Activated T-cell treated with anti-CD3 and anti-CD28 coated beads for 24 hours (primary cell): ENCODE results near the gene ANKS1A.
A peak's percentile ranks its signal among the peaks of the same experiment; 100 is the strongest.
"Not testable (repeated sequence)": the region's sequence is repeated elsewhere in the genome, so short reads cannot be mapped to it uniquely, and the experiment has no call there.

ENCODE experiments used
- DNase-seq: peaks from one replicate; pipeline ENCODE4 v3.0.0-alpha.2; 2020; ENCODE audit warnings: low read depth

The ANKS1A gene, protein sequence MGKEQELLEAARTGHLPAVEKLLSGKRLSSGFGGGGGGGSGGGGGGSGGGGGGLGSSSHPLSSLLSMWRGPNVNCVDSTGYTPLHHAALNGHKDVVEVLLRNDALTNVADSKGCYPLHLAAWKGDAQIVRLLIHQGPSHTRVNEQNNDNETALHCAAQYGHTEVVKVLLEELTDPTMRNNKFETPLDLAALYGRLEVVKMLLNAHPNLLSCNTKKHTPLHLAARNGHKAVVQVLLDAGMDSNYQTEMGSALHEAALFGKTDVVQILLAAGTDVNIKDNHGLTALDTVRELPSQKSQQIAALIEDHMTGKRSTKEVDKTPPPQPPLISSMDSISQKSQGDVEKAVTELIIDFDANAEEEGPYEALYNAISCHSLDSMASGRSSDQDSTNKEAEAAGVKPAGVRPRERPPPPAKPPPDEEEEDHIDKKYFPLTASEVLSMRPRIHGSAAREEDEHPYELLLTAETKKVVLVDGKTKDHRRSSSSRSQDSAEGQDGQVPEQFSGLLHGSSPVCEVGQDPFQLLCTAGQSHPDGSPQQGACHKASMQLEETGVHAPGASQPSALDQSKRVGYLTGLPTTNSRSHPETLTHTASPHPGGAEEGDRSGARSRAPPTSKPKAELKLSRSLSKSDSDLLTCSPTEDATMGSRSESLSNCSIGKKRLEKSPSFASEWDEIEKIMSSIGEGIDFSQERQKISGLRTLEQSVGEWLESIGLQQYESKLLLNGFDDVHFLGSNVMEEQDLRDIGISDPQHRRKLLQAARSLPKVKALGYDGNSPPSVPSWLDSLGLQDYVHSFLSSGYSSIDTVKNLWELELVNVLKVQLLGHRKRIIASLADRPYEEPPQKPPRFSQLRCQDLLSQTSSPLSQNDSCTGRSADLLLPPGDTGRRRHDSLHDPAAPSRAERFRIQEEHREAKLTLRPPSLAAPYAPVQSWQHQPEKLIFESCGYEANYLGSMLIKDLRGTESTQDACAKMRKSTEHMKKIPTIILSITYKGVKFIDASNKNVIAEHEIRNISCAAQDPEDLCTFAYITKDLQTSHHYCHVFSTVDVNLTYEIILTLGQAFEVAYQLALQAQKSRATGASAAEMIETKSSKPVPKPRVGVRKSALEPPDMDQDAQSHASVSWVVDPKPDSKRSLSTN

DNA sequence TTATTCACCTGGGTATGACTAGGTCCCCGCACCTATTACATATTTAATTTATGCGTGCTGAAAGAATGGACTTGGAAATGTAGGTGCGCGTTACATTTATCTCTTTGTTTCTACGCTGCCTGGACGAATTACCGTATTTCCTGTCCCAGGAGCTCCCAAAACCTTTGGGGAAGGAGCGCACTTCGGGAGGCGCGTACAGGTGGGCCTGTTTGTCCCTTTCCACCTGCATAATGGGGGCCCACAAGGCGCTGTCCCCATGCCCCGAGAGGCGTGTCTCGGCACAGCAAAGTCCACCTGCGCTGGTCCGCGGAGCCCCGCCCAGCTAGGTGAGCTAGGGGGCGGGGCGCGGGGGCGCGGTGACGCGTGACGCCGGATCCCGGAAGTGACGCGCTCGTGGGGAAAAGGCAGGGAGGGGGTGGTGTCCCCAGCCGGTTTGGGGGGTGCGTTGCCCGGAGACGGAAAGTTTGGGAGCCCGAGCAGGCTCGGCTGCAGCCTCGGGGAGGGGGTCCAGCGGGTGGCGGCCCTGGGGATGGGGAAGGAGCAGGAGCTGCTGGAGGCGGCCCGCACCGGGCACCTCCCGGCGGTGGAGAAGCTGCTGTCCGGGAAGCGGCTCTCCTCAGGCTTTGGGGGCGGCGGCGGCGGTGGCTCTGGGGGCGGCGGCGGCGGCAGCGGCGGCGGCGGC is at the start of gene ANKS1A:
Gene ANKS1A (plus strand): TSS at position 382 of the 682 bp plus-strand sequence. CDS start 148 bp downstream, at position 530.
- peak; percentile 88 for DNase-seq

DNA sequence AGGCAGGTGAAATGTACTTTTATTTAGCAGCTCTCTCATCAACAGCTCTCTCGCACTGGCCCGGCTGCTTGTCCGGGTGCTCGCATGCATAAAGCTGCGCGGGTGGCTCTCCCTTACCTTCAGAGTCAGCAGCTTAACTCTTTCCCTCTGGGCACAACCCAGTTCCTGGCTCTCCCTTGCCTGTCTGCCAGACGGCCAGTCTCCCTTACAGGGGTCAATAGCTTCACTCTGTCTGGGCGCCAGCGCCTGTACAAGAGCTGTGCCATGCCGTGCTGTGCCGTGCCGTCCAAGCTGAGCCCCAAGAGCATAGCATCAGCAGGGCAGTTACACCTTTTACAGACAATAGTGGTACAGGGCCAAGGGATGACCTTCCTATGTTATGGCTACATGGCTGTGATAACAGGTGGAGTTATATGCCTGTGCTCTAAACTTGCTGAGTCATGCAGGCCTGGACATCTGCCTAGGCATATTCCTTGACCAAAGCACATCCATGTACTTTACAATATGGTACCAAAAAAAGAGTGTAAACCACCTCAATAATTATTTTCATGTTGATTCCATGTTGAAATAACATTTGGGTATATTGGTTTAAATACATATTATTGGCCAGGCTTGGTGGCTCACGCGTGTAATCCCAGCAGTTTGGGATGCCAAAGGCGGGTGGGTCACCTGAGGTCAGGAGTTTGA is 49.2 kb upstream of the ANKS1A start:
- DNase-seq, result no peak

DNA sequence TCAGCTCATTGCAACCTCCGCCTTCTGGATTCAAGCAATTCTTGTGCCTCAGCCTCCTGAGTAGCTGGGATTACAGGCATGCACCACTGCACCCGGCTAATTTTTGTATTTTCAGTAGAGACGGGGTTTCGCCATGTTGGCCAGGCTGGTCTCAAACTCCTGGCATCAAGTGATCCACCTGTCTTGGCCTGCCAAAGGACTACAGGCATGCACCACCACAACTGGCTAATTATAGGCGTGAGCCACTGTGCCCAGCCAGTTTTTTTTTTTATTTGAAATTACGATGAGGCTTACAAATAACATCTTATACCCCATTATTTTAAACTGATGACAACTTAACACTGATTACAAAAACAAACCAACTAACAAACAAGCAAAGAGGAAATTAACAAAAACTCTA is 40.0 kb upstream of the ANKS1A start:
- DNase-seq, result not testable (repeated sequence)

DNA sequence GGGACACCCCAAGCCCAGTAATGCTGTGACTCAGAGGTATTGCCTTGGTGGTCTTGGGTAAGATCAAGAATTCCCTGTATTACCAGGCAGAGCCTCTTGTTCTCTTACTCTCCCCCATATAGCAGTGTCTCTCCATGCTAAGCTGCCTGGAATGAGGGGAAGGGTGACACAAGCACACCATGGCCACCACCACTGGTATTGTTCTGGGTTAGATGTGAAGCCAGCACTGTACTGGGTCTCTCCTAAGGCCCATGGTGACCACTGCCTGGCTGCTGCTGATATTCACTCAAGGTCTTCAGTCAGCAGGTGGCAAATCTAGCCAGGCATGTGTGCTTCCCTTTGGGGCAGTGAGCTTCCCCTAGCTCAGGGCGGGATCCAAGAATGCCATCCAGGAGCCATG is 37.7 kb upstream of the ANKS1A start:
- no peak for DNase-seq

DNA sequence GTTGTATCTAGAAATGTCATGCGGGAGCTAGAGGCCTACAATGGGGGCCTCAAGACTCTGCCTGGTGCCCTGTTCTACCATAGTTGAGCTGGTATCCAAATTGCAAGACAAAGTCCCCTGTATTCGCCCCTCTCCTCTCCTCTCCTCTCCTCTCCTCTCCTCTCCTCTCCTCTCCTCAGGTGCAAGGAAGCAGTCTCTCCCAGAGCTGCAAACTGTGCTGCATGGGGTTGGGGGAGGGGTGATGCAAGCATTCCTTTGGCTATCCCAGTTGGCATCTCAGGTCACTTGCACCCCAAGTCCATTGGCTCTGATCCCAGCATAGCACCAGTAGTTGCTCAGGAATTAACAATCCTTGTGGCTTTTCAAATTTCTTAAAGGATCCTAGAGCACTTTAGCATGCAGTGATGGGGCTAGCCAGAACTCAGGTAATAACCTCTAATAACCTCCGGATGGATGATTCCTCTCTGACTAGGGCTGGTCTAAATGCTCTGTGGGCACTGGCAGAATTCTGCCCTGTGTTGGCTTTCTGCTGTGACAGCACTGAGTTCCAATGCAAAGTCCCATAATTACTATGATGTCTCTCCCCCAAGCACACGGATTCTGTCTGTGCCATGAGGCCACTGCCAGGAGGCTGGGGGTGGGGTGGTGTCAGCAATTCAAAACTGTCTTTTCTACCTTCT is 36.5 kb upstream of the ANKS1A start:
- no peak for DNase-seq

DNA sequence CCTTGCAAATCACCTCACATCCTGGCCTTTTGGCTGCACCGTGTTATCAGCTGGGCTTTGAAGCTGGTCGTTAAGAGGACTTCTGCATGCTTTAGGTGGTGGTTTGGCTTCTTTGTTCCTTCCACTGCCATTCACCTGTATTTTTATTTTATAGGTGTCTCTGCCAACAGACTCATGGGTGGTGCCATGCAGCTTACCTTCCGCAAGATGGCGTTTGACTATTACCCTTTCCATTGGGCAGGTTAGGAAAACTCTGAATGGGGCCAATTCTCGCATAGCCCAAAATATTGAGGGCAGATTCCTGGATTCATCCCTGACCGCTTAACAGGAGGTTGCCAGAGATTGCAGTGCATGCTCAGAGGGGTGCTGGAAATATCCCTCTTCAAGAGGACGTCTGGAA is 33.6 kb upstream of the ANKS1A start:
- no peak for DNase-seq

DNA sequence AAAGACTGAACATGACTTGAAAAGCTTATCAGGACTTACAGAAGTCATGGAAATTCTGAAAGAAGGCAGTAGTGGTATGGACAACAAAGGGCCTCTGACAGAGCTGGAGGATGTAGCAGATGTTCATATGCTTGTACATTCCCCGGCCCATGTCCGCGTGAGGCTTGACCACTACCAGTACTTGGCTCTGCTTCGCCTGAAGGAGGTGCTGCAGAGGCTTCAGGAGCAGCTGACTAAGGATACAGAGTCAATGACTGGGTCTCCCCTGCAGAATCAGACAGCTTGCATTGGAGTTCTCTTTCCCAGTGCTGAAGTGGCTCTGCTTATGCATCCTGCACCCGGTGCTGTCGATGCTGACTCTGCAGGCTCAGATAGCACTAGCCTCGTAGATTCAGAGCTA is 30.4 kb upstream of the ANKS1A start:
- no peak for DNase-seq

DNA sequence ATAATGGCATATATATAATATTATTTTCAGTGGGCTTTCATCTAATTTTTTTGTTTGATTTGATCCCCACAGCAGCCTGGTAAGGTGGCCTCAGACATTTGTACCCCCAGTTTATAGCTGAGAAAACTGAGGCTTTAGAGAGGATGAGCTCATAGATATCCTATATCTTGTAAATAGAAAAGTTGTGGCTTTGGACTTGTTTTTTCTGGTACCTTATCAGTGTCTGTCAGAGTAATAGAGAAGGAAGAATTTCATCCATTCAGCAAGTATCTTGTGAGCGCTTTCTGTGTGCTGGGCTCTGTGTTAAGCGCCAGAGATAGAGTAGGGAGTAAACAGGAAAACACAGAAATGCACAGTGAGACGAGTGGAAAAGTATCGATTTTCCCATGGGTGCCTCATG is 29.1 kb upstream of the ANKS1A start:
- DNase-seq, result no peak

DNA sequence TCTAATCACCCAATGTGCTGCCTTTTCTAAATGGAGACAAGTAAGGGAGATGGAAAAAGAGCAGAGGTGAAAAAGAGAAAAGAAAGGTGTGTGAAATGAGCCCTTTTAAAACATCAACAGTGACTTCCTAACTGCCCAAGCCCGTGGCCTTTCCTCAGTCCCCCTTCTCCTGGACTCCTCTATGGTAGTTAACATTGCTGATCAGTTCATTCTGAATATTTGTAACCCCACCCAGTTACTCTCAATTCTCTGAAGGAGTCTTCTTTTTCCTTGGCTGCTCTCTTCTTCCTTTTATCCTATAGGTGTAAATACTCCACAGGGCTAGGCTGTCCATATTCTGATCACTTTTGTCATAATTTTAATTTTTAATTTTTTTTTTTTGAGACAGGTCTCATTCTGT is 28.3 kb upstream of the ANKS1A start:
- no peak for DNase-seq

DNA sequence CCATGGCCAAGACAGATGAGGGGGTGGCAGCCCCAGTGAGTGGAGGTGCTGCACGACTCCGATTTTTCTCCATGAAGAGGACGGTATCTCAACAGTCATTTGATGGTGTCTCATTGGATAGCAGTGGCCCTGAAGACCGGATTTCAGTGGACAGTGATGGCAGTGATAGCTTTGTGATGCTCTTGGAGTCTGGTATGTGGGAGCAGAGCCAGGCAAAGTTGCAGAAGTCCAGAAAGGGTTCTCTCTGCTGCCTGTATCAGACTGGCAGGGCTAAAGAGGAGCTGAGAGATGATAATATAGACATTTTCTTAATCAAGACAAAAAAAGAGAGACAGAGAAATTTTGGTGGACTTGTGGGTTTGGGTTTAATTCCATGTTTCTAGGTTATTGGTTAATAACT is 25.0 kb upstream of the ANKS1A start:
- DNase-seq, result no peak

DNA sequence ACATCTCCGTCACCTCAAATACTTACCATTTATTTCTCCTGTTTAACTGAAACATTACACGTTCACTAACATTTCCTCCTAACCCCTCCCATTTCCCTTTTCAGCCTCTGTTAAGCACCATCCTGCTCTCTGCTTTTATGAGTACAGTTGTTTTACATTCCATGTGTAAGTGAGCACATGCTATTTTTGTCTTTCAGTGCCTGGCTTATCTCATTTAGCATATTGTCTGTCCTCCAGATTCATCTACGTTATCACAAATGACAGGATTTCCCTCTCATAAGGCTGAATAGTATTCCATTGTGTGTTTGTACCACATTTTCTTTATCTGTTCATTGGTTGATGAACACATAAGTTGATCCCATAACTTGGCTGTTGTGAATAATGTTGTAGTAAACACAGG is 23.9 kb upstream of the ANKS1A start:
- DNase-seq, result no peak

DNA sequence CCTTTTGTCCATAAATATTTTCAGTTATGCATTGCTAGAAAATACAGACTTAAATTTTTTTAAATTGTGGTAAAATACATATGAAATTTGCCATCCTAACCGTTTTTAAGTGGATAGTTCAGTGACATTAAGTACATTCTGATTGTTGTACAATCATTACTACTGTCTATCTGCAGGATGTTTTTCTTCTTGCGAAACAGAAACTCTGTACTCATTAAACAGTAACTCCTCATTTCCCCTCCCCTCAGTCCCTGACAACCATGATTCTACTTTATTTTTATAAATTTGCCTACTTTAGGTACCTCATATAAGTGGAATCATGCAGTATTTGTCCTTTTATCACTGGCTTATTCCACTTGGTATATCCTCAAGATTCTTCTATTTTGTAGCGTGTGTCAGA is 22.5 kb upstream of the ANKS1A start:
- no peak for DNase-seq

DNA sequence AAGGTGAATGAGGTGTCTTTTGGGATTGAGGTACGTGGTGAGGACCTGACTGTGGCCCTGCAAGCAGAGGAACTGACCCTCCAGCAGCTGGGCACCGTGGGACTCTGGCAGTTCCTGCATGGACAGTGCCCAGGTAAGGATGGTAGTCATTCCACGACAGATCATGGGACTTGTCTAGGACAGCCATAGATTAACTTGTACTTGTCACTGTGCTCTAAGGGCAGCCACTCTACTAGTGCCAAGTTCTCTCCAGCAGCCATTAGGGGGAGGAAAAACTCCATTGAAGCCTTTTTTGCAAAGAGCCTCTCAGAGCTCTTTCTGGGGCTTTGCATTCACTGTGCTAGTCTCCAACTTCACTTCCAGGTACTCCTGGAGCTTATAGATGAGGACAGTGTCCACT is 21.6 kb upstream of the ANKS1A start:
- no peak for DNase-seq

DNA sequence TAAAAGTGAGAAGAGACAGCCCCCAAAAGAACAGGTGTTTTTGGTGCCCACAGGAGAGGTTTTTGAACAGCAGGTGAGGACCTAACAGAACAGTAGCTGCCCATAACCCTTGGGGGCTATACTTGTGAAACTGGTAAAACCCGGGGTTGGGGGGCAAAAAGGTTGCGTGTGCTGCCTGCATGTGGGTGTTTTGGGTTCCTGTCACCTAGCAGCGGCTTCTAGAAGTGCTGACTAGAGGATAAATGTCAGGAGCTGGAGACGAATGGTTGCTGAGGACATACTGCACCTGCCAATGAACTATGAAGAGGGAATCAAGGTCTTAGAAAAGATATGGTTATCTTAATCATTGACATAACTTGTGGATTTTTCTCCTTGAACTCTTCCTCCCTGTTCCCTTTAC is 17.2 kb upstream of the ANKS1A start:
- no peak for DNase-seq

DNA sequence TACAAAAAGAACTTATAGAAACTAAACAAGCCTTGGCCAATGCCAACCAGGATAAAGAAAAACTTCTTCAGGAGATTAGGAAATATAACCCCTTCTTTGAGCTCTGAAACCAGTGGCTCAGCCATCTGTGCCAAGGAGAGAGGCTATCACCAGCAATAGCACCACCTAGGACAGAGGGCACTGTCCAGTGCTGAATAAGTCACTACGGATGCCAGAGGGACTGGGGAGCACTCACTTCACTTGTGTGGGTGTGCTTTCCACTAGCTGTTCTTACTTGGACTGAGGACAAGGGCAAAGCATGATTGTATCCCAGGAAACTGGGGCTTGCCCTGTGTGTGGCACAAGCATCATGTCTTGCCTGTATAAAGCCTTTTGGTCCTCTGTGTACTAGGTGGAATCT is 16.7 kb upstream of the ANKS1A start:
- no peak for DNase-seq

DNA sequence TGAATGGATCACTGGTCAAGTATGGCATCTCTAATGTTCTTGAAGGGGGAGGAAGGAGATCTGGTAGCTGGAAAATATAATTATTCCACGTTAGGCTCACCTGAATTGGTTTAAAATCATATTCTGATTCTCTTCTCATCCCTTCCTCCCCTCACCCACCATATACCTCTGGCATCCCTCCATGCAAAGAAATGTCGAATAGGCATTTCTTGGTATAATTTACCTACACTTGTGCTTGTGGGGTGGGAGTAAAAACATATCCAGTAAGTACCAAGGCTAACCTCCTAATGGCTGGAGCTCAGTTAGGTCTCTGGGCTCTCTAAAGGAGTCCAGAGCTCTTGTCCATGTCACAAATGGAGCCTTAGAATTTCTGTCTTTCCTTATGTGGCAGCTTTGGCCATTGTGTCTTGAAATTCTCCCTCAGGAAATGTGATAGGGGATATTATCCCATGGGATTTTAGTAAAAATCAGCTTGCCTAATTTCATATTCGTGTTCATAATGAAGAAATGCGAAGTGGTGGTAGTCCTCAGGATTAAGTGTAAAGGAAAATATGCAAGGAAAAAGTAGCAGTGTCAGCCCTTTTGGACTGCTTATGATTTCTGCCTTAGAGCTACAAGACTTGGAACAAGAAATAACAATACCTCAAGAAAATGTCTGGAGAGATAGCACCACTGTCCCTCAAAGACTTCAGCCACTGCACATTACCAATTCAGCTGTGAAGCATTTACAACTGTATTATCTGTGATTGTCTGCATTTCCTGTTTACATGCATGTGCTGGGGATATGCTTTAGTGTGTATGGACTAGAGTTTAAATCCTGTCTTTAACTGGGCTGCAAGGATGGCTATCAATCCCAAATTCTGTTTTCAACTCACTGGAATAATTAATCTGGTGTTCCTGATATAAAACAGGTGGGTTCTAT is 13.5 kb upstream of the ANKS1A start:
- DNase-seq, result no peak

DNA sequence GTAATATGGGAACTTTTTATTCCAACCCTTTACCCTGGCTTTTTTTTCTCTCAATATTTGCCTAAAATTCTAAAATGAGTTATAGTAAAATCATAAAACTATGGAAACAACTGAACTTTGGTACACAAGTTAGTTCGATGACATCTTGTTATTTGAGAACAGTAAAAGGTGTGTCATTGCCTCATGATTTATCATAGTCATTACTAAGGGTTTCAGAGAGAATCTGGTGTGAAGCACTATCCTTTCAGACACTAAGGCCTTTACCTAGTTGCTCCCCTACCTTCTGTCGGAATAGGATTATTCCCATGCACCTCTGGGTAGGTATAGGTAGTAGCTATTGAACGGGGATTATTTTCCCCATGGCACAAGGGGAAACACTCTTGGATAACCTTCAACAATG is 12.6 kb upstream of the ANKS1A start:
- DNase-seq, result no peak

DNA sequence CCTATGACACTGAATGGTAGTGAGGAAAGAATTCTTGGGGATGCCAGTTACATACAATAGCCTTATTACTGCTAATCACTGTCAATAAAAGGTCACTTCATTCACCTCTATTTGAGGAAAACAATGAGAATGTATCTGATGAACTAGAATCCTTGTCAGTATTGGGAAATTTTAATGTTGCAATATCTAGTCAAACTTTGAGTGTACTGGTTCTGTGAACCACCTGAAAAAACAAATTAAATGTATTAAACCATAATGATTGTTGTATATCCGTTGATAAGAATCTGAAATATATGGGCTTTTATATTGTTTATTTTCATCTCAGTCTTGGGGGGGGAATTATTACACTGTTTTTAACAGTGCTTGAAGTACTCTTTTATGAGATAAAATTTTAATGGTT is 11.8 kb upstream of the ANKS1A start:
- no peak for DNase-seq

DNA sequence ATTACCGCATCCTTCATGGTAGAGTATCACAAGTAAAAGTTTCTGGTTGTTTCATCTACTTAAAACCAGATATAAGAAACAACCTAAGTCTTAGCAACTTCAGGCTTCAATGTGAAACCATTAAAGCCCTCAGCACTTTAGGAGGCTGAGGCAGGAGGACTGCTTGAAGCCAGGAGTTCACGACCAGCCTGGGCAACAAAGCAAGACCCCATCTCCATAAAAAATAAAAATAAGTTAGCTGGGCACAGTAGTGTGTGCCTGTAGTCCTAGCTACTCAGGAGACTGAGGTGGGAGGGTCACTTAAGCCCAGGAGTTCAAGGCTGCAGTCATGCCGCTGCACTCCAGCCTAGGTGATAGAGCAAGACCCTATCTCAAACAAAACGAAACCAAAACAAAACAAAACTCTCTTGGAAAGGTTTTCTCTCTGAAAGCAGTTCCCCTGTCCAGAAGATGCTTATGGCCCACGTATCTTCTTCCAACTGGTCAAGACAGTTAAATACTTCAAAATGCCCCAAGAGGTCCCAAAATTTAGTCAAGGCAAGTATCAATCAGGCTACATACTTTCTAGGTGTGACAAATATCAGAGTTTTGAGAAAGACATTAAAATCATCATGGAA is 11.1 kb upstream of the ANKS1A start:
- DNase-seq, result no peak
